OCI-LY7 (cell line): ENCODE data around the gene LOXHD1.

Source experiments
- CTCF ChIP-seq: fragments of 200-600 bp; sonication (generic); conservative IDR thresholded peaks from 2 replicates; pipeline ENCODE4 v1.5.1; 2014; ENCODE audit warnings: mild to moderate bottlenecking, antibody characterized with exemption, low read length, moderate library complexity, mixed read lengths
- EZH2phosphoT487 ChIP-seq: fragments of 200-600 bp; sonication (generic); IDR thresholded peaks from 2 replicates; pipeline ENCODE4 v1.6.1; 2018; ENCODE audit warnings: low read depth, borderline replicate concordance, mild to moderate bottlenecking, mixed run types, antibody characterized with exemption, low read length, moderate library complexity, mixed read lengths

GRCh38 chr18:46481847-46482245 is 175.2 kb downstream of the LOXHD1 start:
- no peak for TF ChIP-seq CTCF
- TF ChIP-seq EZH2phosphoT487: no peak
